ENCODE data around the gene ISCA2. TPM values are rescaled to one million over a fixed set of nuclear protein-coding genes. Genes with fewer than 3 reads are reported as not detected.

The ISCA2 gene
- polyA plus RNA-seq, 6 donors from 2014 or later: 63.9 to 84.9 (median 77.1) TPM

- Mint-ChIP-seq H3K27me3 (peaks cover 0 to 18% (median 15%) of the 10 kb centered on the region in 3 donors), H3K4me3 (peak overlapping the region in 1 of 8 donors; percentile 15), H3K36me3 (no peaks in the 10 kb centered on the region), H3K9me3 (no peaks in the 10 kb centered on the region), H3K27ac (peak overlapping the region in 5 of 6 donors; percentile 73 to 92 (median 85)), H3K4me1 (peaks cover 17 to 21% (median 20%) of the 10 kb centered on the region in 3 donors)
- ATAC-seq (ENCODE audit: low read depth in 2 of 2) (peak; percentile 94 to 96), DNase-seq (peak; percentile 21)
These were observed 12.9 kb downstream of the ISCA2 start for GRCh38 chr14:74506411-74506851.

- peak overlapping the region in 3 of 8 donors; percentile 3 to 62 (median 20) for H3K4me3 Mint-ChIP-seq
- H3K27me3 Mint-ChIP-seq: peaks cover 0 to 19% (median 18%) of the 10 kb centered on the region in 3 donors
- peaks cover 17 to 21% (median 21%) of the 10 kb centered on the region in 3 donors for H3K4me1 Mint-ChIP-seq
- no peaks in the 10 kb centered on the region for H3K36me3 Mint-ChIP-seq
- DNase-seq (no peak), ATAC-seq (ENCODE audit: low read depth in 2 of 2) (no peak)
- H3K27ac Mint-ChIP-seq: peak overlapping the region in 3 of 6 donors; percentile 43 to 85 (median 70)
- no peaks in the 10 kb centered on the region for H3K9me3 Mint-ChIP-seq
These were observed 13.5 kb downstream of the ISCA2 start for GRCh38 chr14:74507085-74507484.

- DNase-seq (no peak), ATAC-seq (ENCODE audit: low read depth in 2 of 2) (no peak)
- no peaks in the 10 kb centered on the region for H3K9me3 Mint-ChIP-seq
- H3K27ac Mint-ChIP-seq: peak overlapping the region in 2 of 6 donors; percentile 47 to 71
- H3K4me3 Mint-ChIP-seq: peak overlapping the region in 1 of 8 donors; percentile 81
- H3K36me3 Mint-ChIP-seq: no peaks in the 10 kb centered on the region
- peaks cover 20 to 29% (median 21%) of the 10 kb centered on the region in 3 donors for H3K4me1 Mint-ChIP-seq
- peaks cover 0 to 26% (median 23%) of the 10 kb centered on the region in 3 donors for H3K27me3 Mint-ChIP-seq
These were observed 14.3 kb downstream of the ISCA2 start for GRCh38 chr14:74507840-74508239.

GRCh38 chr14:74508292-74508731 lies 14.7 kb downstream of the ISCA2 start:
- Mint-ChIP-seq H3K4me1 (peaks cover 20 to 29% (median 21%) of the 10 kb centered on the region in 3 donors), H3K27ac (no peak overlapping the region), H3K9me3 (no peaks in the 10 kb centered on the region), H3K4me3 (no peak overlapping the region), H3K36me3 (no peaks in the 10 kb centered on the region), H3K27me3 (peaks cover 0 to 27% (median 25%) of the 10 kb centered on the region in 3 donors)
- DNase-seq (no peak), ATAC-seq (ENCODE audit: low read depth in 2 of 2) (no peak)

GRCh38 chr14:74508844-74509428 lies 15.4 kb downstream of the ISCA2 start:
- Mint-ChIP-seq H3K36me3 (no peaks in the 10 kb centered on the region), H3K27me3 (peaks cover 0 to 27% (median 25%) of the 10 kb centered on the region in 3 donors), H3K4me3 (no peak overlapping the region), H3K4me1 (peaks cover 21 to 29% (median 23%) of the 10 kb centered on the region in 3 donors), H3K27ac (no peak overlapping the region), H3K9me3 (no peaks in the 10 kb centered on the region)
- ATAC-seq (ENCODE audit: low read depth in 2 of 2) (no peak), DNase-seq (no peak)

GRCh38 chr14:74509587-74510222 lies 16.1 kb downstream of the ISCA2 start:
- Mint-ChIP-seq H3K27ac (no peak overlapping the region), H3K4me1 (peaks cover 27 to 36% (median 29%) of the 10 kb centered on the region in 3 donors), H3K27me3 (peaks cover 0 to 27% (median 25%) of the 10 kb centered on the region in 3 donors), H3K36me3 (no peaks in the 10 kb centered on the region), H3K9me3 (no peaks in the 10 kb centered on the region), H3K4me3 (peak overlapping the region in 1 of 8 donors; percentile 52)
- no peak for DNase-seq
- no peak for ATAC-seq (ENCODE audit: low read depth in 2 of 2)

- ATAC-seq (ENCODE audit: low read depth in 2 of 2) (no peak), DNase-seq (no peak)
- peaks cover 0 to 27% (median 25%) of the 10 kb centered on the region in 3 donors for H3K27me3 Mint-ChIP-seq
- H3K9me3 Mint-ChIP-seq: no peaks in the 10 kb centered on the region
- H3K4me1 Mint-ChIP-seq: peaks cover 29 to 38% (median 36%) of the 10 kb centered on the region in 3 donors
- no peaks in the 10 kb centered on the region for H3K36me3 Mint-ChIP-seq
- H3K27ac Mint-ChIP-seq: no peak overlapping the region
- peak overlapping the region in 1 of 8 donors; percentile 3 for H3K4me3 Mint-ChIP-seq
These were observed 16.8 kb downstream of the ISCA2 start for GRCh38 chr14:74510223-74510931.

GRCh38 chr14:74510959-74511409 lies 17.4 kb downstream of the ISCA2 start:
- H3K9me3 Mint-ChIP-seq: no peaks in the 10 kb centered on the region
- peaks cover 0 to 27% (median 25%) of the 10 kb centered on the region in 3 donors for H3K27me3 Mint-ChIP-seq
- no peak for ATAC-seq (ENCODE audit: low read depth in 2 of 2)
- H3K4me3 Mint-ChIP-seq: peak overlapping the region in 1 of 8 donors; percentile 29
- no peak overlapping the region for H3K27ac Mint-ChIP-seq
- peaks cover 25 to 35% (median 34%) of the 10 kb centered on the region in 3 donors for H3K4me1 Mint-ChIP-seq
- no peak for DNase-seq
- no peaks in the 10 kb centered on the region for H3K36me3 Mint-ChIP-seq

GRCh38 chr14:74511966-74512830 lies 18.6 kb downstream of the ISCA2 start:
- Mint-ChIP-seq H3K9me3 (no peaks in the 10 kb centered on the region), H3K27ac (no peak overlapping the region), H3K4me1 (peaks cover 13 to 23% (median 21%) of the 10 kb centered on the region in 3 donors), H3K36me3 (no peaks in the 10 kb centered on the region), H3K27me3 (peaks cover 0 to 27% (median 25%) of the 10 kb centered on the region in 3 donors), H3K4me3 (no peak overlapping the region)
- ATAC-seq (ENCODE audit: low read depth in 2 of 2) (no peak), DNase-seq (no peak)

GRCh38 chr14:74514471-74514941 lies 20.9 kb downstream of the ISCA2 start:
- no peak for ATAC-seq (ENCODE audit: low read depth in 2 of 2)
- H3K27me3 Mint-ChIP-seq: peaks cover 0 to 30% (median 24%) of the 10 kb centered on the region in 3 donors
- H3K9me3 Mint-ChIP-seq: no peaks in the 10 kb centered on the region
- no peaks in the 10 kb centered on the region for H3K36me3 Mint-ChIP-seq
- H3K4me1 Mint-ChIP-seq: peaks cover 11 to 20% (median 18%) of the 10 kb centered on the region in 3 donors
- H3K27ac Mint-ChIP-seq: no peak overlapping the region
- H3K4me3 Mint-ChIP-seq: peak overlapping the region in 5 of 8 donors; percentile 9 to 54 (median 49)
- DNase-seq: no peak

- Mint-ChIP-seq H3K9me3 (no peaks in the 10 kb centered on the region), H3K27me3 (peaks cover 0 to 23% (median 12%) of the 10 kb centered on the region in 3 donors), H3K27ac (no peak overlapping the region), H3K4me1 (peaks cover 11 to 20% (median 18%) of the 10 kb centered on the region in 3 donors), H3K4me3 (no peak overlapping the region), H3K36me3 (no peaks in the 10 kb centered on the region)
- no peak for DNase-seq
- ATAC-seq (ENCODE audit: low read depth in 2 of 2): no peak
These were observed 22.4 kb downstream of the ISCA2 start for GRCh38 chr14:74515891-74516412.

- H3K9me3 Mint-ChIP-seq: no peaks in the 10 kb centered on the region
- H3K4me3 Mint-ChIP-seq: no peak overlapping the region
- peaks cover 11 to 20% (median 18%) of the 10 kb centered on the region in 3 donors for H3K4me1 Mint-ChIP-seq
- H3K27me3 Mint-ChIP-seq: peaks cover 0 to 16% (median 9%) of the 10 kb centered on the region in 3 donors
- H3K36me3 Mint-ChIP-seq: no peaks in the 10 kb centered on the region
- DNase-seq (no peak), ATAC-seq (ENCODE audit: low read depth in 2 of 2) (no peak)
- H3K27ac Mint-ChIP-seq: no peak overlapping the region
These were observed 23.0 kb downstream of the ISCA2 start for GRCh38 chr14:74516451-74517160.

Data from naive B cell (primary cell).